Stimulated activated CD4-positive, alpha-beta T cell treated with anti-CD3 and anti-CD28 coated beads, Interleukin-4, amount 100 ng/mL, for 4 hours (primary cell): ENCODE measurements around the gene FOXO1.

Experiments used
- DNase-seq, 2 experiments: peaks; one replicate each; pipeline ENCODE4 v3.0.0-alpha.2; 2020

FOXO1 gene

DNA sequence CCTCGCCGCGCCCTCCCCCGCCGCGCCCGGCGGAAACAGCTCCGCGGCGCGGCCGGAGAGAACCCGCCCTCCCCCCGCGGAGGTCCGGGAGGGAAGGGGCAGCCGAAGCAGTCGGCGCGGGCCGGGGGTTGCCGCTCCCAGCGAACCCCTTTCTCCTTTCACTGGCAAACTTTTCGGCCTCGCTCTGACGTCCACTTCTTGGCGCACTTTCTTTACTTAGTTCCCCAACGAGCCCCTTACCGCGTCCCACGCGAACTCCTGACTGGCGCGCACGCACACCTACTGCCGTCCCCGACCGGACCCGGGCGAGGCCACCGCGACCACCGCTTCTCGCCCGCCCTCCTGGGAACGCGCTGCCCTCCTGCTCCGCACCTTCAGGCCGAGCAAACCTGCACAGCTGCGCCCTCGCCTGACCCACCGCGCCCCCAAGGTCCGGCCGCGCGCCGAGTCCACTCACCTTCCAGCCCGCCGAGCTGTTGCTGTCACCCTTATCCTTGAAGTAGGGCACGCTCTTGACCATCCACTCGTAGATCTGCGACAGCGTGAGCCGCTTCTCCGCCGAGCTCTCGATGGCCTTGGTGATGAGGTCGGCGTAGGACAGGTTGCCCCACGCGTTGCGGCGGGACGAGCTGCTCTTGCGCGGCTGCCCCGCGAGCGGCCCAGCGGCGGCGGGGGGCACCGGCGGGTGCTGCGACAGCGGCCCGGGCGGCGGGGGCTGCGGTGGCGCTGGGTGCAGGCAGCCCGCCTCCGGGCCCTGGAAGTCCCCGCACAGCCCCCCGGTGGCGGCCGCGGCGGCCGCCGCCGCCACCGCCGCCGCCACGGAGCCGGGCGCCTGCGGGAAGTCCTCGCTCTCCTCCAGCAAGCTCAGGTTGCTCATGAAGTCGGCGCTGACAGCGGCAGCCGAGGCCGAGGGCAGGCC, 1.1 kb downstream of the FOXO1 start:
- peak; percentile 41 to 43 for DNase-seq

DNA sequence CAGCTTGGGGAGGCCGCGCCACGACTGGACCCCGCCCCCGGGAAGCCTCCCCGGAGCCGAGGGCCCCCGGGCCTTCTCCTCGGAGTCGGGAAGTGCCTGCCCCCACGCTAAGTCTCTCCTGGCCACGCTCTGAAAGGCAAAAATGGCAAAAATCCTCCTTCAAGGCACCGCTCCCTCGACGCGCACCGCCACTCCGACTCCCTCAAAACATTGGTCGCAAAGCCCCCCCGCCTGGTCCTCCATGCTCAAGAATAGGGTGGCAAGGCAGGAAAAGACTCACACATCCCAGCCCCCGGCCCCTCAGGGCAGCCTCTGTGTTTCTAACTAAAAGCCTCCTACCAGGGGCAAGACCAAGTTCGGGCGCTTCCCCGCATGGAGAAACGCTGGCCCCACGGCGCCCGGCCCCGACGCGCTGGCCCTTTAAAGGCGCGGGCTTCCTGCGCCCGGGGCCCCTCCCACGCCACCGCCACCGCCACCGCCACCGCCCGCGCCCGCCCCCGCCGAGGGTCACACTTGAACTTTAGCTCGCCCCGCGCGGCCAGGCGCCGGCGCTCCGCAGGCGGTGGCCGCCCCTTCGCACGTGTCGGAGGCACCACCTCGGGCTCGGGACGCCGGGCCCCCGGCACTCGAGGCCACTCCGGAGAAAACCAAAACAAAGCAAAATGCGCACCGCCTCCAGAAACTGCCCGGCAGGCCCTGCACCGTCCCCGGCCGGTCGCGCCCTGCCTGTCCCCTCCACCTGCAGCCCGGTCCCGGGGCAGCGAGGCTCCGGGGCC, 1.9 kb downstream of the FOXO1 start:
- DNase-seq, result peak; percentile 59 to 65

DNA sequence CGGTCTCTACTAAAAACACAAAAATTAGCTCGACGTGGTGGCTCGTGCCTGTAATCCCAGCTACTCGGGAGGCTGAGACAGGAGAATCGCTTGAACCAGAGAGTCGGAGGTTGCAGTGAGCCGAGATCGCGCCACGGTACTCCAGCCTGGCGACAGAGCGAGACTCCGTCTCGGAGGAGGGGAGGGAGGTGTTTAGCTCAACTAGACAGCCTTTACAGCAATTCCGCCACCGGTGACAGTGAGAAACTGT, 2.4 kb downstream of the FOXO1 start:
- peak in 1 of 2 experiments; percentile 68 for DNase-seq

DNA sequence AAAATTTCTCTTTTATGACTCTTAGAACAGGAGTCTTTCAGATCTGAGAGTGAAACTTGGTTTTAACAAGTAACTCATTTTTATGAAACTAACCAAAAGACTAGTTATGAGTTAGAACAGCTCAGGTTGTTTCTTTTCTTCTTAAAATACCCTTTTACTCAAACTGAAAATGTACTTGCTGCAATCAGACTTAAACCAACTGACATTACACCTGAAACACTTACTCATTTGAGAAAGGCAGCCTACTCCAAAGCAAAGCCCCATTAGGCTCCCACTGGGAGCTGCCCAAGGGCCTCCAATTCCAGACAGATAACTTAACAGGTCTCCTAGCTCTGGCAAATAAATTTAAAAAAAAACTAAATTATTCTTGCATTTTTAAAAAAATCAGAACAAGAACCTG, 3.6 kb downstream of the FOXO1 start:
- DNase-seq, result no peak

DNA sequence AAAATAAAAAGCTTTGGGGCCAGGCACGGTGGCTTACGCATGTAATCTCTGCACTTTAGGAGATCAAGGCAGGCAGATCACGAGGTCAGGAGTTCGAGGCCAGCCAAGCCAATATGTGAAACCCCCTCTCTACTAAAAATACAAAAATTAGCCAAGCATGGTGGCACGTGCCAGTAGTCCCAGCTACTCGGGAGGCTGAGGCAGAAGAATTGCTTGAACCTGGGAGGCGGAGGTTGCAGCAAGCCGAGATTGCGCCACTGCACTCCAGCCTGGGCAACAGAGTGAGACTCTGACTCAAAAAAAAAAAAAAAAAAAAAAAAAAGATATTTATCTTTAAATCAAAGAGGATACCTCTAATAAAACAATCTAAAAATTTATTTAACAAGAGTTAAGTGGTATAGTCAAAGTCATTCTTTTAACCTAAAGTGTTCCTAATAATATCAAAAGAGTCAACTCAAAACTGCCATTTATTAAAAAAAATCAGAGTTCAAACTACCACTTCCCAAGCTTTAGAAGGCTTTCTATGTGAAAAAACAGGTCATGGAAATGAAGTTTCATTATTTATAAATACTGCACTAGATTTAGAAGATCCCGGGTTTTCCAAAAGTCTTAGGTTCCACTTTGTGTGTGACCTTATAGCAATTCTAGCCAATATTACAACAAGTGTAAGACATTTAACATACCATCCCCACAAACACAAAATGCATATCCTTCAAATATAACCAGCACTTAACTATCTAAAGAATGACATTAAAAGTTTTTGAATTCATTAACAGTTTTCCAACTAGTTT, 4.4 kb downstream of the FOXO1 start:
- DNase-seq, result no peak

DNA sequence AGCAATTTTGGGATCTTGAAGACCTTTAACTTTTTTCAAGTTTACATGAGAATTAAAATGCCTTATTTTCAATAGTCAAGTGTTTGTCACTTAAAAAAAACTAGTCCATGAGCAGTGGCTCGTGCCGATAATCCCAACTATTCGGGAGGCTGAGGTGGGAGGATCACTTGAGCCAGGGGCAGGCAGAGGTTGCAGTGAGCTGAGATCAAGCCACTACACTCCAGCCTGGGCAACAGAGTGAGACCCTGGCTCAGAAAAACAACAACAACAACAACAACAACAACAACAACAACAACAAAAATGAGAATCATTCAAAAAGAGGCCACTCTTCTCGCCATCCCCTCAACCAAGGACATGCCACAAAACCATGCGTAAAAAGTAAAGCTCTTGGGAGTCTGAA, 5.7 kb downstream of the FOXO1 start:
- no peak for DNase-seq

DNA sequence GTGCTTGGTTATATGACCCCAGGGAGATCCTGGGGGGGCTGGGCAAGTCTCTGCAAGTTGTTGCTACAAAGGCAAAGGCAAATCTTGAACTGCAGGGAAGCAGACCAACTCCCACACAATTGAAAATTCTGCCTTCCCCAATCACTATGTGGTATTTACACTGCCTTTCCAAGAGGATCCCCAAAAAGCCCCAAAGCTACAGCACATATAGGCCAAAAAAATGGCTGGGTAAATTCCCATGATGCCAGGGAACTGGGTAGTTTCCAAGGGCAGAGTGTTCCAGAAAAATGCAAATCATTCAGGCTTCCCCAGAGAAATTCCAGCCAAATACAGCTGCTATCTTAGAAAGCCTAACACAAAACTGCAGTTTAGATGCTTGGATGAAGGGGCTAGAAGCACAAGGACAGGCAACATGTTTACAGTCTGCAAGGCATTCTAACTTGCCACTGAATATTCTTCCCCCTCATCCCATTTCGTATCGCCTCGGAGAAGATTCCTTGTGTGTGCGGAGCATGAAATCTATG, 6.2 kb downstream of the FOXO1 start:
- DNase-seq, result no peak

DNA sequence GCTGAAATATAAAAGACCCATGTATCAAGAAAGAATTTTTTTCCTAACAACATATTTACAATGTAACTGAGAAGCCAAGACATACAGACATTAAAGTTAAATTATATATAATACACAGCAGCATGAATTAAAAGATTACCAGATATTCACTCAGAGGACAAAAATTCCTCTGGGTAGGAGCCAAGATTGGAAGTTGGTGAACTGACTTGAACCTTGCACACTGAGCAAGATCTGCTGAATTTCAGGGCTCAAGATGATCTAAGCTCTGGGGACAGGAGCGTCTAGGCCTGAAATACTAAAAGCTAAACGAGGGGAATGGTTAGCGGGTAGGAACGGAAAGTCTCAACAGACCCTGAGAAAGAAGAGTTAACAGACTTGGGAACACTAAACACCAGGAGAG, 8.5 kb downstream of the FOXO1 start:
- no peak for DNase-seq

DNA sequence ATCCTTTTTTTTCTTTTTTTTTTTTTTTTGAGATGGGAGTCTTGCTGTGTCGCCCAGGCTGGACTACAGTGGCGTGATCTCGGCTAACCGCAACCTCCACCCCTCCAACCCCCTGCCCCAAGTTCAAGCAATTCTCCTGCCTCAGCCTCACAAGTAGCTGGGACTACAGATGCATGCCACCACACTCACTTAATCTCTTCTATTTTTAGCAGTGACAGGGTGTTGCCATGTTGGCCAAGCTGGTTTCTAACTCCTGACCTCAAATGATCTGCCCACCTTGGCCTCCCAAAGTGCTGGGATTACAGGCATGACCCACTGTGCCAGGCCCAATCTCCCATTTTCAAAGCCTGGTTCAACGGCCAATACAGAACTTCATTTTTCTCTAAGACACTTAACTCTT, 9.1 kb downstream of the FOXO1 start:
- DNase-seq, result no peak

DNA sequence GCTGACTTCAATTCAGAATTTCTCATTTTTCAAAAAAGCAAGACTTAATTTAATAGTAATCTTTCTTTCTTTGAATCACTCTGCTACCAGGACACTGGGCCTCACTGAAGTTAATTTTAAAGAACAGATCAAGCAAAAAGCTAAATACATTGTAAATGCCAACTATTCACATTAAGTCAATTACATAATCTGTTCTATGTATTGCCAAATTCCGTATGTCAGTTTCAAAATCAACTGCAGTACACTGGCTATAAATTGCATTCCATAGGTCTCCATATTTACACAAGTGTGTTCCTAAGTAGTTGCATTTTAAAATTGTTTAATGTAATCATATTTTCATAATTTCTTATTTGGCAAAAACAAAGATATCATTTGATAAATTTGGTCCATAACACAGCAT, 10.1 kb downstream of the FOXO1 start:
- DNase-seq, result no peak

DNA sequence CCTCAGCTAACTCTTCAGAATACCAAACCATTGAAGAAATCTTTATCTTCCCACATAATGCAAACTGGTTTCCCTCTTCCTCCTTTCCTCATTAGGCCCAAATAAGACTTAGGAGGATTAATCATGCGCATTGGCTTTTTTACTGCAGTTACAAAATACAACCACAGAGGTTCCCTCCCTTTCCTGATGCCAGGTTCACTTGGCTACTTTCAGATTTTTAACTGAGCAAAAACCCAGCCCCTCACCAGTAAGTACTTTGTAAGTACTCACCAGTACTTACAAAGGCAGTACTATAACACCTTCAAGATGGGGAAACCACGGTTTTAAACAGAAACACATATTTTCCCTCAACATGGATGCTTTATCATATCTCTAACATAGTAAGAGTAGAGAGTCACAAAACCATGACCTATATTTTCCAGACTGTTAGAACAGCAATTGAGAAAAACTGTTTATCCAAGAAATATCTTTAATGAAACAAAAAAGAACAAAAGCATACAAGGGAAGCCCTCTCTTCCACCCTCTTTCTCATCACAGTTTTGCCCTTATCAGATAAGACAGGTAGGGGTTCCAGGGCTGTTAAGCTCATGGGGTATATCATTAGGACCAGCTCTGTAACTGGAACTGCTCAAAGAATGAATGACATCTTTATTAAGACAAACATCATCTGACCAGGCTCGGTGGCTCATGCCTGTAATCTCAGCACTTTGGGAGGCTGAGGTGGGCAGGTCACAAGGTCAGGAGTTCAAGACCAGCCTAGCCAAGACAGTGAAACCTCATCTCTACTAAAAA, 12.7 kb downstream of the FOXO1 start:
- no peak for DNase-seq

DNA sequence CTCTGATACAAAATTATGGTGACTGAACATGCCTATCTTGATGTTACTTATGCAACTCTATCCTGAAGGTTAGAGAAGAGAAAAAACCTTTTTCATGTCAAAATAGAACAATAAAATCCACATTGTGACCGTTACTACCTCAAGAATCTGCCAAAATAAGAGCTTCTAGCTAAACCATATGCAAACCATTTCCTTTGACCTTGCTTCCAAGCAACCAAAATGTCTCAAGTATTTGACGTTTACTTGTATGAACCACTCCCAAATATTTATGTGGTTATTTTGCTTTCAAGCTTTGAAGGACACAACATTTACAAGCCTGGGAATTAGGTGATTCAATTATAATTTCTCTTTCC, 13.9 kb downstream of the FOXO1 start:
- no peak for DNase-seq

DNA sequence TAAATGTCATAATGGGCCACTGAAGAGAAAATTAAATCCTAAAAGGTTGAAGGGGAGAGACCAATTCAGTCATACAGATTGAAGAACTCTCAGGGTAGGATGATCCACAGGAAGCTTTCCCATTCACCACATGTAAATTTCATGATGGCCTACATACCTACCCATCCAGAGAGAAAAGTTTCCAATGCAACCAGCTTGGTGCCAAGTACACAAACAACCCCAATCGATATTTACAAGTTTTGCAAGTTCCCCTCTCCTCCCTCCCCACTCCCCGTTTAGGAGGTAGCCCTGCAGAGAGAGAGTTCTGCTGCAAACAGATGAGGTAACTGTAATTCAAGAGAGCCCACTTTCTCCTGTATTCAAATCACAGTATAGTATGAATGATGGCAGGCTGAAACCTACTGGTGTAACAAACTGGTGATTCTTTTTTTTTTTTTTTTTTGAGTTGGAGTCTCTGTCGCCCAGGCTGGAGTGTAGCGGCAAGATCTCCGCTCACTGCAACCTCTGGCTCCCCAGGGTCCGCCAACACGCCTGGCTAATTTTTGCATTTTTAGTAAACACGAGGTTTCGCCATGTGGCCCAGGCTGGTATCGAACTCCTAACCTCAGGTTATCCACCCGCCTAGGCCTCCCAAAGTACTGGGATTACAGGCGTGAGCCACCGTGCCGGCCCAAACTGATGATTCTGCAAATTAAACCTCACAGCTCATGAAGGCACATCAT, 14.4 kb downstream of the FOXO1 start:
- DNase-seq, result no peak

DNA sequence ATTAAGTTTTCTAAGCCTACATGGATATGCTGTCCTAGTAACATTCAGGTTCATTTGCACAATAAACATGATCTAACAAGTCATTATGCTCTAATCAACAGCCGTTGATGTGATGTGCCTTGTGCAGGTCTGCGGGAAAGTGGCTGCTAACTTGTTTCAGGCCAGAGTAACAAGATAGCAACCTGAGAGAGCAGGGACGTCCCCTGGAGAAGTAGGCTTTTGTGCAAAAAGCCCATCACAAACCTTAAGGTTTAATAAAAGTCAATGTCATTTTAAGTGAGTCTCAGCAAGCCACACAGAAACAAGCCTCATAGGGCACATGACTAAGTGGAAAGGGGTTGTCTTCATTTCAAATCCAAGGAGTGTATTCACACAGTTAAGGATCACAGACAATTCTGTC, 17.6 kb downstream of the FOXO1 start:
- DNase-seq, result no peak

DNA sequence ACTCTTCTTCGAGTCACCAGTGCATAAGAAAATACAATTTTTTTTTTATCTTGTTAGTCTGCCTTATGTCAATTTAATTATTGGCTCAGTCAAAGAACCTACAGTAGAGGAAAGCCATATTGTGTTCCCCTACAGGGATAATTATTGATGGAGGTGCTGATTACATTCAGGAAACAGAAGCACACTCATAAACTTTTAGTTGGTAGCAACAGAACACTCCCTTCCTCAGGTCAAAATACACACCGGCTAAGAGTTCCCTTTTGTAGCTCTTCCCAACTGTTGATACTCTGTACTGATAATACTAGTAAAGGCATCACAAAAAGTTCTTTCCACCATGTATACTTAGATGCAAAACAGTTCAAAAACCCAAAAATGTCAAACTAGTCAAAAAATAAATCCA, 18.4 kb downstream of the FOXO1 start:
- DNase-seq, result no peak

DNA sequence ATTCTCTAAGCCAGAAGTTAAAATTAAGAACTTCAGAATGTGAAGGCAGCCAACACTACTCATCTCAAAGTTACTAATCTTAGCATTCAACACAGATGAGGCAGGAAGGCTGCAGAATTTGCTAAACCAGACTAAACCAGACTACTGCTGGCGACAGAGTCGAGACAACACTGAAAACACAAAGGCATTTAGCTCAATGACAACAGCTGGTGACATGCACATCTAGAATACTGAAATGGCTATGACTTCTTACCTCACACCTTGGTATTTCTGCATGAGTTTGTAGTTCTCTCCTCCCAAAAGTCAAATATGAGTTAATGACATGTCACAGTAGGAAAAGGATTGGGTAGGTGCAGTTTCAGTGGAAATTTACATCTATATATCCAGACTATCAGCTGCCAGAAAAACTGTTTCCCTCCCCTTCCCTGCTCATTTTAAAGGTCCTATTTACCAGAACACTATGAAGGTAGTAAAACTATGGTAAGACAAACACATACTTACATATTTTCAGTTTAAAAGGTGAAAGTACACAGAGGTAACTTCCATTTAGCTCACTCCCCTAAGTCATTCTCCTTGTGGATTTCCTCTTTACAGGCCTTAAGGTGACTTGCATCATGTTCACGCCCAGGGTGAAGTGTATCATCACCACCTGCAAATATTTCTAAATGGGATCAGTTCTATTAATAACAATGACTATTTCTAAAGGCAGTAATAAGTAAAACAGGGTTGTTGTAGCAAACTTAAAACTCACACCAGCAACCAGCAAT, 21.4 kb downstream of the FOXO1 start:
- no peak for DNase-seq

DNA sequence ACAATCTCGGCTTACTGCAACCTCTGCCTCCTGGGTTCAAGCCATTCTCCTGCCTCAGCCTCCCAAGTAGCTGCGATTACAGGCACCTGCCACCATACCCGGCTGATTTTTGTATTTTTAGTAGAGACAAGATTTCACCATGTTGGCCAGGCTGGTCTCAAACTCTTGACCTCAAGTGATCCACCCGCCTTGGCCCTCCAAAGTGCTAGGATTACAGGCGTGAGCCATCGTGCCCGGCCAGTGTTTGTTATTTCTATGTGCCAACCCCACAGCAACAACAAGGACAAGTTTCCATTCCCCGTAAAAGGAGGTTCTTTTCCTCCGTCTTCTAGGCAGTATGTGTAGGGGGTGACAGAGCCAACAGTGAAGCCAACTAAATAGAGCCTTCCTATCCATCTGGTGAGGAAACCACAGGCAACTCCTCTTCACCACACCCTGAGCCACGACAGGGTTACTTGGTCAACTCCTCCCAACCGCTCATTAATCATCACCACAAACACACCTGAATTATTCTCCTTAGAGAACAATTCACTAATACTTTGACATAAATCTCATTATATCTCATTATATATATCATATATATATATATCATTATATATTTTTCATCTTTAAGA, 25.5 kb downstream of the FOXO1 start:
- DNase-seq, result peak in 1 of 2 experiments; percentile 25

DNA sequence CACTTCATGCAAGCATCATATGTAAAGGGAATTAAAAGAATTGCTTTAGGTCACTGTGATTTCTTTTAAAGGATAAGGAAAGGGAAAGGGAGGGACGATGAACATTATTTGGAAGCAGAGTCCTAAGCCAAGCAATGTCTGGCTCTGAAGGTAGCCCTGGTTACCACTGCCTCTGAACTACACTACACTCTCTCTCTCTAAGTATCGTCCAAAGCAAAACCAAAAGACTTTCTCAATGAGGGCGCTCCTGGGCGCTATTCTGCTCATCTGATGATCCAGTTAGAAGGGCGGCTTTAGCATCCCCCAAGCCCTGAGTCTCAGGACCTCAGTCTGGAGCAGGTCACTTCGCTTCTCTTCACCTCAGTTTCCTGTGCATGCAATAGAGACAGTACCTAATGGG, 26.2 kb downstream of the FOXO1 start:
- DNase-seq, result no peak

DNA sequence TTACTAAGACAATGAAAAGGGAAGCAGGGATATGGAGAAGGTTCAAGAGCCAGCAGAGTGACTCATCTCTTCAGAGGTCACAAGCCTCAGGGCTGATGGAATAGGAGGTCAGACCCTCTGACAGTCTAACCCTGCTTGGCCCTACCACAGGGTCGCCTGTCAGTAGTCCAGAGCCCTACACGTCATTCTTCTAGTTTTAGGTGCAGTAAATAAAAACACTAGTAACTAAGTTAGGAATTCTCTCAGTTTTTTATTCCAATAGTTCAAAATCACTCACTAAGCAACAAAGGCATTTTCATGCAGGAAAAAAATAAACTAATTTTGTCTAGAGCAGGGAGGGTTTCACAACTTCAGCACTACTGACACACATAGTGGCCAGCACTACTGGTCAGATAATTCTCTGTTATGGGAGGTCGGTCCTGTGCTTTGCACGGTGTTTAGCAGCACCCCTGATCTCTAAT, 27.2 kb downstream of the FOXO1 start:
- DNase-seq, result no peak

DNA sequence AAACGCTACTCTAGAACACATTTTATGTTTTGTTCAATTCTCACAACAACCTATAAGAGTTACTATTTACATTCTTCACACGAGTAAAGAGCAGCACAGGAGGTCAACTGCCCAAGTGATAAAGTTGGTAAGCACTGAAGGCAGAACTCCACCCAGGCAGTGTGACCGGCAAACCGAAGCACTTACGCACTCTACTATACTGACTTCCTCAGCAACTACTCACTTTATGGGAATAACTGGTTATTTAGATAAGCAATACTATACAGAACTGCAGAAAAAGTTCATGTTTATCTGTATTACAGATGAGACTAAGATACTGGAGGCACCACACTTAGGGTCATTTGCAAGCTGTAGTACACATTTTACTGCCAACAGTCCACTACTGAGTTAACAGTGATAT, 28.8 kb downstream of the FOXO1 start:
- no peak for DNase-seq
